GM23248 (cell line): ENCODE measurements around the gene PCDHGB6.

Source experiments
- EZH2 ChIP-seq: fragments of 200-600 bp; sonication (generic); IDR thresholded peaks from 2 replicates; pipeline ENCODE4 v1.6.1; 2018; ENCODE audit warnings: antibody characterized with exemption, mild to moderate bottlenecking; ENCODE audit not compliant: insufficient read depth, poor library complexity, severe bottlenecking
- EZH2phosphoT487 ChIP-seq: fragments of 200-600 bp; sonication (generic); IDR thresholded peaks from 2 replicates; pipeline ENCODE4 v1.6.1; 2018; ENCODE audit warnings: antibody characterized with exemption, moderate library complexity, mild to moderate bottlenecking, low read depth; ENCODE audit not compliant: insufficient read depth

- no peak for TF ChIP-seq EZH2
- TF ChIP-seq EZH2phosphoT487: no peak
Observed at GRCh38 chr5:141409598-141410306, 1.9 kb downstream of the PCDHGB6 start.
